Bronchial epithelial cell (primary cell): ENCODE measurements around the gene ESR1. TPM values are rescaled to one million over a fixed set of nuclear protein-coding genes. Genes with fewer than 3 reads are reported as not detected.
"Not testable (repeated sequence)": the region's sequence is repeated elsewhere in the genome, so short reads cannot be mapped to it uniquely, and the experiment has no call there.

ENCODE experiments used
- DNase-seq: peaks from one replicate; pipeline ENCODE4 v3.0.0-alpha.2; 2010; ENCODE audit warnings: low read depth
- FAIRE-seq: peaks from 2 replicates; lab custom pipeline; 2011; peaks lifted over from hg19 to GRCh38; lab: Jason Lieb, UNC
- H3K27me3 ChIP-seq: 2 replicates; pipeline ENCODE4 v1.5.1; 2011; ENCODE audit warnings: low read length; ENCODE audit not compliant: control insufficient read depth, insufficient read depth
- H3K36me3 ChIP-seq: 2 replicates; pipeline ENCODE4 v1.5.1; 2011; ENCODE audit warnings: low read length; ENCODE audit not compliant: control insufficient read depth, insufficient read depth
- H3K4me3 ChIP-seq: 2 replicates; pipeline ENCODE4 v1.5.1; 2011; ENCODE audit warnings: mild to moderate bottlenecking, low read depth, low read length, control low read depth
- CTCF ChIP-seq: IDR thresholded peaks from 2 replicates; pipeline ENCODE4 v1.5.1; 2011; ENCODE audit warnings: mild to moderate bottlenecking, moderate library complexity, low read length, control low read depth, inconsistent platforms; ENCODE audit not compliant: insufficient read depth, severe bottlenecking
- total RNA-seq: library from RNA; depleted of rRNA; stranded (reverse); fragments of >200 nt; gene quantifications from 2 replicates; pipeline ENCODE4 v1.2.1, GENCODE V29; 2014

ESR1 gene
- total RNA-seq, 1 donor from 2014 or later = under 0.01 TPM

- TF ChIP-seq CTCF = no peak
- DNase-seq (no peak), FAIRE-seq (peak; percentile 32)
- Histone ChIP-seq H3K27me3 (no peaks in the 10 kb centered on the region), H3K36me3 (no peaks in the 10 kb centered on the region), H3K4me3 (no peak overlapping the region)
These were observed 201.3 kb downstream of the ESR1 start for GRCh38 chr6:152008779-152009178.

GRCh38 chr6:152012227-152012626 is 204.7 kb downstream of the ESR1 start:
- Histone ChIP-seq H3K4me3 (no peak overlapping the region), H3K27me3 (no peaks in the 10 kb centered on the region), H3K36me3 (no peaks in the 10 kb centered on the region)
- no peak for TF ChIP-seq CTCF
- DNase-seq = no peak
- no peak for FAIRE-seq

- Histone ChIP-seq H3K4me3 (no peak overlapping the region), H3K27me3 (no peaks in the 10 kb centered on the region), H3K36me3 (no peaks in the 10 kb centered on the region)
- TF ChIP-seq CTCF = no peak
- no peak for DNase-seq
- FAIRE-seq = no peak
These were observed 211.4 kb downstream of the ESR1 start for GRCh38 chr6:152018876-152019275.

- H3K4me3 ChIP-seq = no peak overlapping the region
- no peaks in the 10 kb centered on the region for H3K27me3 ChIP-seq
- TF ChIP-seq CTCF = no peak
- no peak for FAIRE-seq
- no peak for DNase-seq
- H3K36me3 ChIP-seq = no peaks in the 10 kb centered on the region
These were observed 214.8 kb downstream of the ESR1 start for GRCh38 chr6:152022303-152022702.

GRCh38 chr6:152023613-152024012 is 216.1 kb downstream of the ESR1 start:
- Histone ChIP-seq H3K36me3 (no peaks in the 10 kb centered on the region), H3K4me3 (no peak overlapping the region), H3K27me3 (no peaks in the 10 kb centered on the region)
- FAIRE-seq (no peak), DNase-seq (no peak)
- no peak for TF ChIP-seq CTCF

- TF ChIP-seq CTCF = no peak
- DNase-seq (no peak), FAIRE-seq (no peak)
- H3K36me3 ChIP-seq = no peaks in the 10 kb centered on the region
- H3K27me3 ChIP-seq = no peaks in the 10 kb centered on the region
- H3K4me3 ChIP-seq = no peak overlapping the region
These were observed 218.8 kb downstream of the ESR1 start for GRCh38 chr6:152026291-152026690.

GRCh38 chr6:152026744-152027143 is 219.3 kb downstream of the ESR1 start:
- not testable (repeated sequence) for H3K36me3 ChIP-seq, DNase-seq, H3K27me3 ChIP-seq, H3K4me3 ChIP-seq, FAIRE-seq

GRCh38 chr6:152033765-152034164 is 226.3 kb downstream of the ESR1 start:
- not testable (repeated sequence) for H3K27me3 ChIP-seq, FAIRE-seq, H3K4me3 ChIP-seq, DNase-seq, H3K36me3 ChIP-seq
